HCT116 (cell line): Measurements from ENCODE around the gene EFNB2. TPM values are rescaled to one million over a fixed set of nuclear protein-coding genes. Genes with fewer than 3 reads are reported as not detected.

Source experiments
- ATAC-seq: fragments of 200-7000 bp; cut with Tn5 transposase; 2 replicates; pipeline ENCODE4 v1.9.1; 2020; ENCODE audit warnings: mild to moderate bottlenecking, moderate library complexity
- BruUV-seq: library from RNA; stranded (reverse); fragments of 400-500 nt; replicated peaks from 2 replicates; lab custom pipeline; 2021; lab: Mats Ljungman, UMichigan
- CTCF ChIA-PET: fragments of 300-600 bp; sonication (Branson Sonifier 250); formaldehyde crosslinking; loops from one replicate; lab custom pipeline; 2021; ENCODE audit warnings: antibody characterized with exemption; lab: Charles Lee
- POLR2A ChIA-PET: fragments of 300-600, 350-600 bp; sonication (Branson Sonifier 250); formaldehyde crosslinking; loops from one replicate; lab custom pipeline; 2021; ENCODE audit warnings: antibody characterized with exemption; lab: Charles Lee
- RAD21 ChIA-PET, 2 experiments: fragments of 300-600 bp; sonication (Branson Sonifier 250); formaldehyde crosslinking; loops; one replicate each; lab custom pipeline; 2023; ENCODE audit warnings: low total read pairs in 2 of 2; ENCODE audit not compliant: uncharacterized antibody in 2 of 2, unreplicated experiment in 2 of 2, low non-redundant PET in 1 of 2; lab: Charles Lee
- DNase-seq: peaks from one replicate; pipeline ENCODE4 v3.0.0-alpha.2; 2010; ENCODE audit warnings: low read depth, low spot score
- H2AFZ ChIP-seq: fragments of 200-600 bp; shearing (Covaris generic), sonication (generic); 2 replicates; pipeline ENCODE4 v1.6.1; 2017; ENCODE audit warnings: low read depth, mixed run types, mixed read lengths, antibody characterized with exemption, low read length; ENCODE audit not compliant: poor library complexity, severe bottlenecking
- H3K27ac ChIP-seq: 2 replicates; pipeline ENCODE4 v1.5.1; 2012; ENCODE audit warnings: low read depth, low read length
- H3K27me3 ChIP-seq: fragments of 200-600 bp; sonication (generic); 2 replicates; pipeline ENCODE4 v1.6.1; 2016; ENCODE audit warnings: mixed run types, low read length, mixed read lengths; ENCODE audit not compliant: insufficient read depth
- H3K36me3 ChIP-seq, 2 experiments: fragments of 200-500 bp in 1 of 2; fragments of 200-600 bp in 1 of 2; sonication (Bioruptor generic) in 1 of 2; sonication (generic) in 1 of 2; 2 replicates each; pipeline versions ENCODE4 v1.5.1 to v1.6.1; 2014 to 2016; ENCODE audit warnings: low read length in 2 of 2, inconsistent platforms in 1 of 2, mixed read lengths in 1 of 2, mixed run types in 1 of 2; ENCODE audit not compliant: insufficient read depth in 2 of 2, control insufficient read depth in 1 of 2
- H3K4me1 ChIP-seq, 2 experiments: fragments of 200-600 bp in 1 of 2; sonication (generic) in 1 of 2; 2 replicates each; pipeline versions ENCODE4 v1.5.1 to v1.6.1; 2012 to 2017; ENCODE audit warnings: low read length in 2 of 2, inconsistent platforms in 1 of 2, mild to moderate bottlenecking in 1 of 2, mixed read lengths in 1 of 2, mixed run types in 1 of 2, moderate library complexity in 1 of 2; ENCODE audit not compliant: insufficient read depth in 2 of 2, control insufficient read depth in 1 of 2
- H3K4me2 ChIP-seq: fragments of 200-600 bp; sonication (generic); 2 replicates; pipeline ENCODE4 v1.6.1; 2017; ENCODE audit warnings: mixed run types, low read length, mixed read lengths
- H3K4me3 ChIP-seq, 2 experiments: fragments of 200-600 bp in 1 of 2; sonication (generic) in 1 of 2; replicated peaks in 1 of 2; 2 replicates each; pipeline ENCODE4 v1.5.1; 2011 to 2016; ENCODE audit warnings: low read length in 2 of 2, control low read depth in 1 of 2, low read depth in 1 of 2, mild to moderate bottlenecking in 1 of 2, mixed read lengths in 1 of 2, mixed run types in 1 of 2
- H3K79me2 ChIP-seq: fragments of 200-600 bp; sonication (generic); 2 replicates; pipeline ENCODE4 v1.6.1; 2017; ENCODE audit warnings: mild to moderate bottlenecking, mixed run types, low read length, moderate library complexity, mixed read lengths; ENCODE audit not compliant: insufficient read depth
- H3K9ac ChIP-seq: fragments of 200-600 bp; sonication (generic); 2 replicates; pipeline ENCODE4 v1.6.1; 2016; ENCODE audit warnings: low read length, mixed read lengths
- H3K9me2 ChIP-seq: fragments of 200-600 bp; sonication (generic), shearing (Covaris generic); 2 replicates; pipeline ENCODE4 v1.6.1; 2017; ENCODE audit warnings: mixed run types, mild to moderate bottlenecking, moderate library complexity; ENCODE audit not compliant: insufficient read depth
- H3K9me3 ChIP-seq, 2 experiments: fragments of 200-500 bp in 1 of 2; fragments of 200-600 bp in 1 of 2; sonication (Bioruptor generic) in 1 of 2; sonication (generic) in 1 of 2; 2 replicates each; pipeline ENCODE4 v1.6.1; 2014 to 2017; ENCODE audit warnings: low read length in 2 of 2, mixed read lengths in 2 of 2, inconsistent platforms in 1 of 2, low read depth in 1 of 2, mild to moderate bottlenecking in 1 of 2, mixed run types in 1 of 2, moderate library complexity in 1 of 2; ENCODE audit not compliant: control insufficient read depth in 1 of 2, insufficient read depth in 1 of 2
- H4K20me1 ChIP-seq: fragments of 200-600 bp; sonication (generic), shearing (Covaris generic); 2 replicates; pipeline ENCODE4 v1.6.1; 2017; ENCODE audit warnings: mixed run types, mild to moderate bottlenecking, moderate library complexity; ENCODE audit not compliant: insufficient read depth
- ATF3 ChIP-seq: IDR thresholded peaks from 2 replicates; pipeline ENCODE4 v1.6.1; 2012
- CEBPB ChIP-seq: IDR thresholded peaks from 2 replicates; pipeline ENCODE4 v1.6.1; 2012; ENCODE audit warnings: low read depth
- EGR1 ChIP-seq: IDR thresholded peaks from 2 replicates; pipeline ENCODE4 v1.6.1; 2012; ENCODE audit warnings: low read depth
- ELF1 ChIP-seq: IDR thresholded peaks from 2 replicates; pipeline ENCODE4 v1.6.1; 2012; ENCODE audit warnings: low read depth, borderline replicate concordance
- EZH2 ChIP-seq: fragments of 200-600 bp; sonication (generic); IDR thresholded peaks from 2 replicates; pipeline ENCODE4 v1.6.1; 2017; ENCODE audit warnings: antibody characterized with exemption, mixed run types
- EZH2phosphoT487 ChIP-seq: fragments of 200-600 bp; IDR thresholded peaks from 2 replicates; pipeline ENCODE4 v1.6.1; 2018; ENCODE audit warnings: antibody characterized with exemption, borderline replicate concordance
- FOSL1 ChIP-seq: IDR thresholded peaks from 2 replicates; pipeline ENCODE4 v1.6.1; 2012; ENCODE audit warnings: low read depth
- POLR2A ChIP-seq: IDR thresholded peaks from 2 replicates; pipeline ENCODE4 v1.7.0; 2011; ENCODE audit warnings: borderline replicate concordance; ENCODE audit not compliant: insufficient read depth, insufficient read length; ENCODE audit errors: extremely low read depth
- POLR2AphosphoS5 ChIP-seq: IDR thresholded peaks from 2 replicates; pipeline ENCODE4 v1.6.1; 2011; ENCODE audit warnings: mild to moderate bottlenecking, low read depth, low read length, moderate library complexity
- RAD21 ChIP-seq: IDR thresholded peaks from 2 replicates; pipeline ENCODE4 v1.6.1; 2012; ENCODE audit warnings: low read depth, mild to moderate bottlenecking
- SRF ChIP-seq: IDR thresholded peaks from 2 replicates; pipeline ENCODE4 v1.6.1; 2012; ENCODE audit warnings: low read depth
- TCF7L2 ChIP-seq: IDR thresholded peaks from 2 replicates; pipeline ENCODE4 v1.7.0; 2011; ENCODE audit warnings: borderline replicate concordance, inconsistent platforms; ENCODE audit not compliant: insufficient read depth, insufficient read length; ENCODE audit errors: extremely low read depth
- YY1 ChIP-seq: IDR thresholded peaks from 2 replicates; pipeline ENCODE4 v1.6.1; 2011; ENCODE audit warnings: low read length, low read depth, moderate library complexity, mild to moderate bottlenecking; ENCODE audit not compliant: insufficient replicate concordance; ENCODE audit errors: extremely low read depth
- ZBTB33 ChIP-seq: IDR thresholded peaks from 2 replicates; pipeline ENCODE4 v1.6.1; 2011; ENCODE audit warnings: mild to moderate bottlenecking, low read length, moderate library complexity; ENCODE audit not compliant: insufficient replicate concordance; ENCODE audit errors: extremely low read depth
- ZFX ChIP-seq: fragments of 450-650 bp; IDR thresholded peaks from 2 replicates; pipeline ENCODE4 v1.6.1; 2017
- ZNF274 ChIP-seq: fragments of 200-500 bp; sonication (Bioruptor generic); IDR thresholded peaks from 2 replicates; pipeline ENCODE4 v1.6.1; 2014; ENCODE audit warnings: mild to moderate bottlenecking, low read depth, low read length, inconsistent platforms
- intact Hi-C: fragments of 100-400 bp; cut with micrococcal nuclease; formaldehyde crosslinking; loops from 2 replicates; pipeline ENCODE4 v1.10.0; 2022
- total RNA-seq: library from RNA; stranded (reverse); gene quantifications from one replicate; pipeline ENCODE4 v1.2.1, GENCODE V29; 2021; ENCODE audit not compliant: unreplicated experiment

Gene EFNB2
- total RNA-seq, 1 experiment from 2014 or later: 30.9 TPM

DNA sequence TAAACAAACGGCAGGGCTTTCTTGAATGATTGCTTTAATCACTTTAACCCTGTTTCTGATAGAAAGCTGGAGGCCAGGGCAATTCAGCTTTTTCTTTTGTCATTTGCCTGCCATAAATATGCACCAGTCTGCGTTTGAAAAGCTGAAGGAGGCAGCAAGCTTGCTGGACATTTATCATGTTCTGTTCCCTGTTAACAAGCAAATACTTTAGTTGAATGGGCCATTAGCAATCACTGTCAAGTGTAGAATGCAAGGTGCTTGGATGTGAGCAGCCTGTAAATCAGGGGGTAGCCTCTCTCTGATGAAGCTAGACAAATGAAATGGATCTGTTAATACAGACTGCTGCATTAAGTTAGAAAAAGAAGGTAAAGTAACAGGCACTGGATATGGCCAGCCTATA, 7.6 kb downstream of the EFNB2 start:
- H3K4me2 ChIP-seq: no peak overlapping the region
- ChIA-PET RAD21 (no interaction called here), CTCF (no interaction called here), POLR2A (interaction anchor here (1.8 kb wide), 1 partner anchor 8 kb away, joined by 5 read pairs; the partner anchor contains the start of gene EFNB2)
- H3K4me1 ChIP-seq: peaks cover 14 to 23% of the 10 kb centered on the region in 2 experiments
- intact Hi-C loops: no loop called here
- H3K9ac ChIP-seq: no peak overlapping the region
- TF ChIP-seq CEBPB: no peak
- no peak for TF ChIP-seq SRF
- TF ChIP-seq ATF3: no peak
- no peak for TF ChIP-seq YY1
- no peak for TF ChIP-seq ELF1
- TF ChIP-seq RAD21: no peak
- TF ChIP-seq ZBTB33: no peak
- TF ChIP-seq ZFX: no peak
- no peak for TF ChIP-seq EGR1
- TF ChIP-seq ZNF274: no peak
- no peak for TF ChIP-seq TCF7L2
- no peak for TF ChIP-seq FOSL1
- no peak for TF ChIP-seq POLR2AphosphoS5
- no peak for TF ChIP-seq POLR2A
- TF ChIP-seq EZH2phosphoT487: no peak
- TF ChIP-seq EZH2: no peak
- no peak overlapping the region for H3K4me3 ChIP-seq
- peaks cover 0 to 3% of the 10 kb centered on the region in 2 experiments; a peak in 2 of 4 replicates for H3K36me3 ChIP-seq
- no peak for ATAC-seq
- H3K79me2 ChIP-seq: peaks cover 100% of the 10 kb centered on the region
- no peaks in the 10 kb centered on the region for H3K9me2 ChIP-seq
- no peaks in the 10 kb centered on the region for H3K9me3 ChIP-seq
- H2AFZ ChIP-seq: no peak overlapping the region
- DNase-seq: no peak
- no TSS peak for BruUV-seq
- peaks cover 18% of the 10 kb centered on the region; the same call in 1 of the 2 replicates for H4K20me1 ChIP-seq
- H3K27ac ChIP-seq: no peak overlapping the region
- H3K27me3 ChIP-seq: no peaks in the 10 kb centered on the region
